GM21737 (cell line): Measurements from ENCODE around the gene ING1.
"Not testable (repeated sequence)": the region's sequence is repeated elsewhere in the genome, so short reads cannot be mapped to it uniquely, and the experiment has no call there.

Experiments
- ATAC-seq: cut with Tn5 transposase; IDR thresholded peaks from one replicate; pipeline ENCODE4 v1.9.1; 2021; ENCODE audit warnings: mild to moderate bottlenecking, moderate library complexity; ENCODE audit not compliant: unreplicated experiment

The ING1 gene, protein sequence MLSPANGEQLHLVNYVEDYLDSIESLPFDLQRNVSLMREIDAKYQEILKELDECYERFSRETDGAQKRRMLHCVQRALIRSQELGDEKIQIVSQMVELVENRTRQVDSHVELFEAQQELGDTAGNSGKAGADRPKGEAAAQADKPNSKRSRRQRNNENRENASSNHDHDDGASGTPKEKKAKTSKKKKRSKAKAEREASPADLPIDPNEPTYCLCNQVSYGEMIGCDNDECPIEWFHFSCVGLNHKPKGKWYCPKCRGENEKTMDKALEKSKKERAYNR

GRCh38 chr13:110713642-110713952, at the start of gene ING1:
Gene ING1 (plus strand): TSS chr13:110713700. CDS start chr13:110714150, 450 bp downstream.
- no peak for ATAC-seq

DNA sequence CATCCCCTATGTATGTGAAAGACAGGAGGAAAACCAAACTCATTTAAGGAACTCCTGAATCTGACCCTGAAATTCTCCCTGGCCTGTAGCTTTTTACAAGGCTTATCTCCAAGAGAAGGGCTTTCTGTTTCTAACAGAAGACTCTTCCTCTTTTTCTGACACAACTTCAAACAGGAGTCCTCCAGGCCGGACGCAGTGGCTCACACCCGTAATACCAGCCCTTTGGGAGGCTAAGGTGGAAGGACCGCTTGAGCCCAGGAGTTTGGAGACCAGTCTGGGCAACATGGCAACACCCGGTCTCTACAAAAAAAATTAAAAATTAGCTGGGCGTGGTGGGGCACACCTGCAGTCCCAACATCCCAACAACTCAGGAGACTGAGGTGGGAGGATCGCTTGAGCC, 49.5 kb upstream of the ING1 start:
- no peak for ATAC-seq

DNA sequence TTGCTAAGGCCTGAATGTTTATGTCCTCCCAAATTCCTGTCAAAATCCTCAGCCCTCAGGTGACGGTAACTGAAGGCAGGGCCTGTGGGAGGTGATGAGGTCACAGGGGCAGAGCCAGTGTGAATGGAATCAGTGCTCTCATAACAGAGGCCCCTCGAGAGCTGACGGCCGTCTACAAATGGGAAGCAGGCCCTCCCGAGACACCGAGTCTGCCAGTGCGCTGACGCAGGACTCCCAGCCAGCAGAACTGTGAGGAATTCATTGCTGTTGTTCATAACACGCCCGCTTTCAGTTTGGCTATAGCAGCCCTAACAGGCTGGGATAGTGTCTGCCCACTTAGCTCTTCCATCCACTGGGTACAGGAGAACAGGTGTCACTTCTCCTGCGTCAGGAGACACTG, 48.8 kb upstream of the ING1 start:
- no peak for ATAC-seq

- no peak for ATAC-seq
Observed at GRCh38 chr13:110665491-110666254, 47.8 kb upstream of the ING1 start.

- ATAC-seq, result no peak
Observed at GRCh38 chr13:110666255-110666533, 47.3 kb upstream of the ING1 start.

DNA sequence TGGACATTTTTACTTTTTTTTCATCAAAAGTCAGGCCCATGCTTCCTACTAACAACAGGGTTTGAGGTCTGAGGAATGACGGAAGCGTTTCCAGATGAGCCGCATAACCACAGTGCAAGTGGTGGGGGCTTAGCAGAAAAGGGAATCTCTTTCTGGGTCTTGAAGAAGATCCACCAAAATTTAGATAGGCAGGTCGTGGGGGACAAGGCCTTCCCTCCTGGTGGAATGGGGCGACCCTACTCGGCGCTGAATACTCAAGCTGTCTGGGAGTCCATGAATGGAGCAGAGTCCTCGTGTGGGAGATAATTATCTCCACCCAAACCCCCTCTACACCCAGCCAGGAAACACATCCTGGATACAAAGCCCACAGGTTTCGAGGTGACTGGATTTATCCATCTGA, 44.5 kb upstream of the ING1 start:
- no peak for ATAC-seq

DNA sequence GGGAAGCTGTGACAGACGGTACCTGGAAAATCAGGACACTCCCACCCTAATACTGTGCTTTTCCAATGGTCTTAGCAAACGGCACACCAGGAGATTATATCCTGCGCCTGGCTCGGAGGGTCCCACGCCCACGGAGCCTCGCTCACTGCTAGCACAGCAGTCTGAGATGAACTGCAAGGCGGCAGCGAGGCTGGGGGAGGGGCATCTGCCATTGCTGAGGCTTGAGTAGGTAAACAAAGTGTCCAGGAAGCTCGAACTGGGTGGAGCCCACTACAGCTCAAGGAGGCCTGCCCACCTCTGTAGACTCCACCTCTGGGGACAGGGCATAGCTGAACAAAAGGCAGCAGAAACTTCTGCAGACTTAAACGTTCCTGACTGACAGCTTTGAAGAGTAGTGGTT, 43.7 kb upstream of the ING1 start:
- not testable (repeated sequence) for ATAC-seq

DNA sequence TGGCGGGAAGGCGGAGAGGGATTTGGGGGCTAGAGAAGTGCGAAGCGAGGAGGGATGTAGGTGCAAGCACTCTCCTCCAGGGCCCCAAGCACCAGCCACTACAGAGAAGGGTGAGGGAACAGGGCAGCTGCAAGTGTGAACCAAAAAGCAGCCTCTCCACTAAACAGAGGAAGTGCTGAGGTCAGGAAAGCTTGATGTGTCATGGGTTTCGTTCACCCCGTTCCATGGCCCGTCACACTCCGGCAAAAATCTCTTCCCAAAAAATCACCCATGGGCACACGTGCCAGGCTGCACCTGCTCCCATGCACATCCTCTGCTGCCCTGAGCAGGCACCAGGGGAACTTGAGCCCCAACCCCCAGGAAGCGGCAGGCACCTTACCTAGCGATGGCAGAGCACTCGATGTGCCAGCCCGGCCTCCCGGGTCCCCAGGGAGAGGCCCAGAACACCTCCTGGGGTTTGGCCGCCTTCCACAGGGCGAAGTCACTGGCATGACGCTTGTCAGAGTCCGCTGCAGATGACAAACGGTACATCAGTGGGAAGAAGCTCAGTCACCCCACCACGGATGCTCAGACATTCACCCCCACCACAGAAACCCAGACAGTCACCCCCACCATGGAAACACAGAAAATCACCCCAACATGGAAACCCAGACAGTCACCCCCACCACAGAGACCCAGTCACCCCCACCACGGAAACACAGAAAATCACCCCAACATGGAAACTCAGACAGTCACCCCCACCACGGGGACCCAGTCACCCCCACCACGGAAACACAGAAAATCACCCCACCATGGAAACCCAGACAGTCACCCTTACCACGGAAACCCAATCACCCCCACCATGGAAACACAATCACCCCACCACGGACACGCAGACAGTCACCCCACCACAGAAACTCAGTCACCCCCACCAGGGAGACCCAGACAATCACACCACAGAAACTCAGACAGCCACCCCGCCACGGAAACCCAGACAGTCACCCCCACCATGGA, 36.6 kb upstream of the ING1 start:
- ATAC-seq, result peak; percentile 64

DNA sequence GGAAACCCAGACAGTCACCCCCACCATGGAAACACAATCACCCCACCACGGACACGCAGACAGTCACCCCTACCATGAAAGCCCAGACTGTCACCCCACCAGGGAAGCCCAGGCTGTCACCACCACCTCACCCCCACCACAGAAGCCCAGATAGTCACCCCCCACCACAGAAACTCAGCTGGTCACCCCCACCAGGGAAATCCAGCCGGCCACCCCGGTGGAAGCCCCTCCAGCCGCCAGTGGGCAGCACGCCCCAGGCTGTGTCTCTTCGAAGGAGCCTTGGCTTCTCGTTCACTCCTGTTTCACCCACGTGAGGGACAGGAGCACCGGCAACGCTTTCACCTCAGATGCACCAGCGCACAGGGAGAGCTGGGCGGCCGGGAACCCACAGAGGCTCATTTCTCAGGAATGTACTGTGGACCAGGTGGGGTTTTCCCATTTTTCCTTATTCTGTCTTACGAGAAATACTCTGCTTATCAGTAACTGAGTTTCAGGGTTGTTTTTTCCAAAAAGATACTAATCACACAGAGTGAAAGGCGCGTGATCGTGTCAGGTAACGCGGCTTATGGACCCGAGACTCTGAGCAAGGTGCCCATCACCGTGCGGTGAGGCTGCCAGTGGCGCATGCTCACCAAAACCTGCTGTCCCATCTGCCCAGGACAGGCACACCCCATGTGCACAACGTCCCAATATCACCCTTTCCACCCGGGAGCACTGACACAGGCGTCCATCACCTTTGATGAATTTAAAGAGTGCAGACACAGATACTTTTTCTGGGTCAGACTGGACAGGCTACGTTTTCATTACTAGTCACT, 35.6 kb upstream of the ING1 start:
- no peak for ATAC-seq

GRCh38 chr13:110680852-110681251, 32.6 kb upstream of the ING1 start:
- ATAC-seq, result no peak

DNA sequence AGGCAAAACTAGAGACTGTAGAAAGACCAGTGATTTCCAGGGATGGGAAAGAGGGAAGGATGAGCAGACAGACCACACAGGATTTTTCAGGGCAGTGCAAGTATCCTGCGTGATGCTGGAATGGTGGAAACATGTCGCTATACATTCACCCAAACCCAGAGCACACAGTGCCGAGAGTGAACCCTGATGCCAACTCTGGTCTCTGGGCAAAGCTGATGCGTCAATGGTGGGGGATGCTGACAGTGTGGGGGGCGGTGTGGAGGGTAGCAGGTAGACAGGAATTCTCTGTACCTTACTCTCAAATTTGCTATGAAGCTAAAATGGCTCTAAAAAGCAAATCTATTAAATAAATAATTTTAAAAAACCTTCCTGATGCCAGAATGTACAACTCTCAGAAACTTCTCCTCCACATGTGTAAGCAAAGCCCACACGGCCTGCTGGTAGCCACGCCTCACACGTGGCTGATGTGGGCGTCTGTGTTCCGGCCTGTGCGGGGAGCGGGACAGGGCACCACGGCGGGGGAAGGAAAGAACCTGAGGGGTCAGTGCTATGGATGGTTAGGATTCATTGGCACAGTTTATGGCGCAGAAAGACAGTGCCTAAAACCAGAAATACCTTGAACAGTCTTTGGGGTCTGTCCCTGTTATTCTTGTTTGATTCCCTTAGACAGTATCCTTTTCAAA, 31.5 kb upstream of the ING1 start:
- no peak for ATAC-seq

DNA sequence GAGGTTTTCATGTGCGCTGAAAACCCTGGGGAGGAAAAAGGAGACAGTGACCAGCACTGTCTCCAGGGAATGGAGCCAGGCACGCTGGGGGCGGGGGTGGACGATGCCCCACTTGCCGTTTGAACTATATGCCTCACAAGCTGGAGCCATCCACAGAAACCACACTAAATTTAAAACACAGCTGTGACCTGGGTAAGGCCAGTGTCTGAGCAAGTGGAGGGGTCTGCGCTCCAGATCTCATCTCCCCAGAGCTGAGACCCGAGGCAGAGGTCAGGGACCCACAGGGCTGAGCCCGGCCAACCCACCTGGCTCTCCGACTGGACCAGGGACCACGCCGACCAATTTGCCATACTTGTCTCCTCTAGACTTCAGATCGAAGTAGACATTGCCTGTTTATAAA, 30.8 kb upstream of the ING1 start:
- no peak for ATAC-seq

DNA sequence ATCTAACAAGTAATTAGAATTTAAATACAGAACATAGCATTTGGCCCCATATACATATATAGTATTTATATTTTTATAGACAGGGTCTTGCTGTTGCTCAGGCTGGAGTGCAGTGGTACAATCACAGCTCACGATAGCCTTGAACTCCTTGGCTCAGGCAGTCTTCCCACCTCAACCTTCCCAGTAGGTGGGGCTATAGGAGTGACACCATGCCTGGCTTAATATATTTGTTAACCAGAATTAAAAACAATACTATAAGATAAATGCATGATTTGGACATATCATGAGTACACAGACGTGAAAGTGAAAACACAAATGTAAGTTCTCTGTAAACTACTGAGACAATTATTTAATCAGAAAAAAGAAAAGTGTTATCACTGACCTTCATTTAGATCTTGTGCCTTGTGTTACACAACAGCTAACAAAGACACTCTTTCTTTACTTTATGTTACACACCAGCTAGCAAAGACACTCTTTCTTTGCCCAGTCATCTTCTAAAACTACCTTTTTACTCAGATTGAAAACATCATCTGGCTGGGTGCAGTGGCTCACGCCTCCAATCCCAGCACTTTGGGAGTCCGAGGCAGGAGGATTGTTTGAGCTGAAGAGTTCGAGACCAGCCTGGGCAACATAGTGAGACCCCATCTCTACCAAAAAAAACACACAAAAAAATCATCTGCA, 30.2 kb upstream of the ING1 start:
- ATAC-seq, result no peak

- no peak for ATAC-seq
Observed at GRCh38 chr13:110683921-110684320, 29.6 kb upstream of the ING1 start.

DNA sequence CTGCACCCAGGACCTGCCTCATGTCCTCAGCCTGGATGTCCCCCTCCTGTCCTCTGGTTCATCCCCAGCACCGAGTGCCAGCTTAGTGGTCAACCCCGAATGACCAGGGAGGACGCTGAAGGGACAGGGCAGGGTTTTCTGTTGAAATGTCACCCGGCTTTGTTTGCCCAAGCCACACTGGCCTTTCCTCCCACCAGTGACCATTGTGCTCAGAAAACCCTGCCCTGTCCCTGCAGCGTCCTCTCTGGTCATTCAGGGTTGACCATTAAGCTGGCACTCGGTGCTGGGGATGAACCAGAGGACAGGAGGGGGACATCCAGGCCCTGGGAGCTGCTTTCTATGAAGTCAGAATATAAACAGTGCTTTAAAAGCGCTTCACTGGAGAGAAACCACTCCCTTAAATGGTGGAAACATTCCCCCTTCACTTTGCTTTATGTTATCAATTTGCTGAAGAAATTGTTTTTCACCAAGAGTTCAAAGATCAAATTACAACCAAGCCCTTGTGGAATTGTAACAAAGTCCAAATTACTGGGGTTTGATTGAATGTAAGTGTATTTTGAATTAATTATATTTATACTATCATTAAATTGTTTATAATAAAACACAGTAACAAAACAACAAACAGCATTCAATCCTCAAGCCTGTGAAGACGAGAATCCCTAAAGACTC, 29.0 kb upstream of the ING1 start:
- ATAC-seq, result no peak

GRCh38 chr13:110685305-110686020, 28.0 kb upstream of the ING1 start:
- ATAC-seq, result no peak

DNA sequence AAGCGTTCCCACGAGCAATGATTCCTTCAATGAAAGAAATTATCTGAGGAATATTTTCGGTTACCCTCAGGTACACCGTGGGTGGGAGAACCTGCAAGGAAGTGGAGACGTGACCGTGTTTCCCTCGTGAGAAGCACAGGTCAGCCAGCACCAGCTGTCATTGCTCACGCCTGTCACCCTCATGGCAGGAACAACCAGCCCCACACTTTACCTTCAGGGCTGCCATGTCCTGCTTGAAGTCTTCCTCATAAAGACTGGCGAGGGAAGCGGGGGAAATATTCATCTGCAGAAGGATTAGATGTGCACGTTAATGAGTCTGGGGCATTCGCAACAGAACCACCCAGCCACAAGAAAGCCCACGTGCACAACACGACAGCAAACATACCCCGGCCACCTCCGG, 25.8 kb upstream of the ING1 start:
- no peak for ATAC-seq

GRCh38 chr13:110689041-110689440, 24.5 kb upstream of the ING1 start:
- ATAC-seq, result no peak

GRCh38 chr13:110689711-110690110, 23.8 kb upstream of the ING1 start:
- ATAC-seq, result no peak
